WERI-Rb-1 (cell line): ENCODE data around the gene ZNF629.

Experiments
- DNase-seq: peaks from one replicate; pipeline ENCODE4 v3.0.0-alpha.2; 2020
- H3K27ac ChIP-seq: fragments of 250-450 bp; sonication (Bioruptor Pico); 2 replicates; pipeline ENCODE4 v1.5.1; 2020; ENCODE audit warnings: mild to moderate bottlenecking, moderate library complexity
- H3K27me3 ChIP-seq: fragments of 250-450 bp; sonication (Bioruptor Pico); 2 replicates; pipeline ENCODE4 v1.5.1; 2021; ENCODE audit warnings: mild to moderate bottlenecking, low read depth, moderate library complexity; ENCODE audit not compliant: insufficient read depth, severe bottlenecking
- H3K36me3 ChIP-seq: fragments of 250-450 bp; sonication (Bioruptor Pico); 2 replicates; pipeline ENCODE4 v1.5.1; 2020; ENCODE audit warnings: mild to moderate bottlenecking, moderate library complexity
- H3K4me3 ChIP-seq: 2 replicates; pipeline ENCODE4 v1.5.1; 2011; ENCODE audit warnings: low read depth, mild to moderate bottlenecking, control low read depth, low read length
- H3K9me3 ChIP-seq: fragments of 250-450 bp; sonication (Bioruptor Pico); 2 replicates; pipeline ENCODE4 v1.5.1; 2021; ENCODE audit warnings: mild to moderate bottlenecking, moderate library complexity; ENCODE audit not compliant: severe bottlenecking
- TF ChIP-seq, protein P1 (sequence below): IDR thresholded peaks from 2 replicates; pipeline ENCODE4 v1.5.1; 2011; ENCODE audit warnings: low read depth, mild to moderate bottlenecking, control low read depth, inconsistent platforms, low read length

ZNF629 gene

GRCh38 chr16:30738984-30739951 is 47.7 kb downstream of the ZNF629 start:
- Histone ChIP-seq H3K27me3 (no peaks in the 10 kb centered on the region), H3K36me3 (peaks cover 78% of the 10 kb centered on the region), H3K4me3 (no peak overlapping the region), H3K9me3 (no peaks in the 10 kb centered on the region), H3K27ac (no peak overlapping the region)
- TF ChIP-seq, protein P1, sequence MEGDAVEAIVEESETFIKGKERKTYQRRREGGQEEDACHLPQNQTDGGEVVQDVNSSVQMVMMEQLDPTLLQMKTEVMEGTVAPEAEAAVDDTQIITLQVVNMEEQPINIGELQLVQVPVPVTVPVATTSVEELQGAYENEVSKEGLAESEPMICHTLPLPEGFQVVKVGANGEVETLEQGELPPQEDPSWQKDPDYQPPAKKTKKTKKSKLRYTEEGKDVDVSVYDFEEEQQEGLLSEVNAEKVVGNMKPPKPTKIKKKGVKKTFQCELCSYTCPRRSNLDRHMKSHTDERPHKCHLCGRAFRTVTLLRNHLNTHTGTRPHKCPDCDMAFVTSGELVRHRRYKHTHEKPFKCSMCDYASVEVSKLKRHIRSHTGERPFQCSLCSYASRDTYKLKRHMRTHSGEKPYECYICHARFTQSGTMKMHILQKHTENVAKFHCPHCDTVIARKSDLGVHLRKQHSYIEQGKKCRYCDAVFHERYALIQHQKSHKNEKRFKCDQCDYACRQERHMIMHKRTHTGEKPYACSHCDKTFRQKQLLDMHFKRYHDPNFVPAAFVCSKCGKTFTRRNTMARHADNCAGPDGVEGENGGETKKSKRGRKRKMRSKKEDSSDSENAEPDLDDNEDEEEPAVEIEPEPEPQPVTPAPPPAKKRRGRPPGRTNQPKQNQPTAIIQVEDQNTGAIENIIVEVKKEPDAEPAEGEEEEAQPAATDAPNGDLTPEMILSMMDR, result no peak
- DNase-seq, result no peak

GRCh38 chr16:30737794-30738648 is 49.0 kb downstream of the ZNF629 start:
- no peak overlapping the region for H3K27ac ChIP-seq
- H3K27me3 ChIP-seq, result no peaks in the 10 kb centered on the region
- no peak for DNase-seq
- peaks cover 85% of the 10 kb centered on the region for H3K36me3 ChIP-seq
- H3K9me3 ChIP-seq, result no peaks in the 10 kb centered on the region
- no peak overlapping the region for H3K4me3 ChIP-seq
- TF ChIP-seq, protein P1, result no peak

DNA sequence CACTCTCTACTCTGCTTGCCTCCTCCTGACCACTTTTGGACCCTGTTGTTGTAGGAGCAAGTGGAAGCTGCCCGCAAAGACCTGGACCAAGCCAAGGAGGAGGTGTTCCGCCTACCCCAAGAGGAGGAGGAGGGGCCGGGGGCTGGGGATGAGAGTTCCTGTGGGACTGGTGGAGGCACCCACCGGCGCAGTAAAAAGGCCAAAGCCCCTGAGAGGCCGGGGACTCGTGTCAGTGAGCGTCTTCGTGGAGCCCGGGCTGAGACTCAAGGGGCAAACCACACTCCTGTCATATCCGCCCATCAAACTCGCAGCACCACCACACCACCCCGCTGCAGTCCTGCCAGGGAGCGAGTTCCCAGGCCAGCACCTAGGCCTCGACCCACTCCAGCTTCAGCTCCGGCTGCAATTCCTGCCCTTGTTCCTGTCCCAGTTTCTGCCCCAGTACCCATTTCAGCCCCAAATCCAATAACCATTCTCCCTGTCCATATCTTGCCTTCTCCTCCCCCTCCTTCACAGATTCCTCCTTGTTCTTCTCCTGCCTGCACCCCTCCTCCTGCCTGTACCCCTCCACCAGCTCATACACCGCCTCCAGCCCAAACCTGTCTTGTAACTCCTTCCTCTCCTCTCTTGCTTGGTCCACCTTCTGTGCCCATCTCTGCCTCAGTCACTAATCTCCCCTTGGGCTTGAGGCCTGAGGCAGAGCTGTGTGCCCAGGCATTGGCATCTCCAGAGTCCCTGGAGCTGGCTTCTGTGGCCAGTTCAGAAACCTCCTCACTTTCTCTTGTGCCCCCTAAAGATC is 49.8 kb downstream of the ZNF629 start:
- Histone ChIP-seq H3K9me3 (no peaks in the 10 kb centered on the region), H3K36me3 (peaks cover 86% of the 10 kb centered on the region), H3K4me3 (no peak overlapping the region), H3K27ac (no peak overlapping the region), H3K27me3 (no peaks in the 10 kb centered on the region)
- TF ChIP-seq, protein P1, result no peak
- no peak for DNase-seq

GRCh38 chr16:30731411-30731810 is 55.6 kb downstream of the ZNF629 start:
- TF ChIP-seq, protein P1, result no peak
- H3K27me3 ChIP-seq, result no peaks in the 10 kb centered on the region
- no peak for DNase-seq
- no peaks in the 10 kb centered on the region for H3K9me3 ChIP-seq
- peaks cover 89% of the 10 kb centered on the region for H3K36me3 ChIP-seq
- H3K27ac ChIP-seq, result no peak overlapping the region
- no peak overlapping the region for H3K4me3 ChIP-seq

- H3K9me3 ChIP-seq, result no peaks in the 10 kb centered on the region
- no peak overlapping the region for H3K4me3 ChIP-seq
- no peak for DNase-seq
- no peaks in the 10 kb centered on the region for H3K27me3 ChIP-seq
- TF ChIP-seq, protein P1, result no peak
- H3K36me3 ChIP-seq, result peaks cover 95% of the 10 kb centered on the region
- no peak overlapping the region for H3K27ac ChIP-seq
Measured at GRCh38 chr16:30728899-30729672, 57.9 kb downstream of the ZNF629 start.
